ENCODE data around the gene CPNE4. TPM values are rescaled to one million over a fixed set of nuclear protein-coding genes. Genes with fewer than 3 reads are reported as not detected.
"Not testable (repeated sequence)": the region's sequence is repeated elsewhere in the genome, so short reads cannot be mapped to it uniquely, and the experiment has no call there.

Gene CPNE4
- total RNA-seq, 2 experiments from 2014 or later, result not detected

GRCh38 chr3:131914090-131914691, 120.6 kb downstream of the CPNE4 start:
- Mint-ChIP-seq H3K9me3 (no peaks in the 10 kb centered on the region), H3K36me3 (ENCODE audit: low read depth) (no peaks in the 10 kb centered on the region), H3K27me3 (no peaks in the 10 kb centered on the region), H3K4me3 (no peak overlapping the region), H3K27ac (no peak overlapping the region), H3K4me1 (no peaks in the 10 kb centered on the region)
- POLR2A ChIA-PET, result no interaction called here
- CTCF ChIA-PET, result no interaction called here
- no peak for DNase-seq

- ChIA-PET POLR2A (no interaction called here), CTCF (no interaction called here)
- no peaks in the 10 kb centered on the region for H3K4me1 Mint-ChIP-seq
- H3K27me3 Mint-ChIP-seq, result no peaks in the 10 kb centered on the region
- no peaks in the 10 kb centered on the region for H3K36me3 Mint-ChIP-seq (ENCODE audit: low read depth)
- no peaks in the 10 kb centered on the region for H3K9me3 Mint-ChIP-seq
- no peak overlapping the region for H3K27ac Mint-ChIP-seq
- DNase-seq, result no peak
- H3K4me3 Mint-ChIP-seq, result no peak overlapping the region
These were observed 122.6 kb downstream of the CPNE4 start for GRCh38 chr3:131912255-131912654.

- CTCF ChIA-PET, result no interaction called here
- Mint-ChIP-seq H3K27me3 (peaks cover 2% of the 10 kb centered on the region), H3K4me3 (no peak overlapping the region), H3K9me3 (no peaks in the 10 kb centered on the region), H3K27ac (no peak overlapping the region), H3K36me3 (ENCODE audit: low read depth) (no peaks in the 10 kb centered on the region), H3K4me1 (no peaks in the 10 kb centered on the region)
- no peak for DNase-seq
- POLR2A ChIA-PET, result no interaction called here
These were observed 127.0 kb downstream of the CPNE4 start for GRCh38 chr3:131907796-131908195.

- no peaks in the 10 kb centered on the region for H3K9me3 Mint-ChIP-seq
- H3K4me3 Mint-ChIP-seq, result no peak overlapping the region
- no peaks in the 10 kb centered on the region for H3K4me1 Mint-ChIP-seq
- H3K36me3 Mint-ChIP-seq (ENCODE audit: low read depth), result no peaks in the 10 kb centered on the region
- CTCF ChIA-PET, result no interaction called here
- DNase-seq, result no peak
- no peak overlapping the region for H3K27ac Mint-ChIP-seq
- POLR2A ChIA-PET, result no interaction called here
- peaks cover 2% of the 10 kb centered on the region for H3K27me3 Mint-ChIP-seq
These were observed 130.8 kb downstream of the CPNE4 start for GRCh38 chr3:131903988-131904415.

- H3K27me3 Mint-ChIP-seq, result peaks cover 6% of the 10 kb centered on the region
- H3K27ac Mint-ChIP-seq, result no peak overlapping the region
- CTCF ChIA-PET, result no interaction called here
These were observed 133.1 kb downstream of the CPNE4 start for GRCh38 chr3:131901686-131902085.

GRCh38 chr3:131900891-131901290, 133.9 kb downstream of the CPNE4 start:
- ChIA-PET CTCF (no interaction called here), POLR2A (no interaction called here)
- DNase-seq, result no peak
- H3K4me3 Mint-ChIP-seq, result no peak overlapping the region
- H3K27ac Mint-ChIP-seq, result no peak overlapping the region
- no peaks in the 10 kb centered on the region for H3K4me1 Mint-ChIP-seq
- H3K36me3 Mint-ChIP-seq (ENCODE audit: low read depth), result no peaks in the 10 kb centered on the region
- H3K27me3 Mint-ChIP-seq, result peaks cover 6% of the 10 kb centered on the region
- no peaks in the 10 kb centered on the region for H3K9me3 Mint-ChIP-seq

More at GRCh38 chr3:131901686-131902085, 133.1 kb downstream of the CPNE4 start:
- POLR2A ChIA-PET, result no interaction called here
- no peaks in the 10 kb centered on the region for H3K9me3 Mint-ChIP-seq
- no peak overlapping the region for H3K4me3 Mint-ChIP-seq
- no peaks in the 10 kb centered on the region for H3K4me1 Mint-ChIP-seq
- H3K36me3 Mint-ChIP-seq (ENCODE audit: low read depth), result no peaks in the 10 kb centered on the region
- no peak for DNase-seq

- Mint-ChIP-seq H3K27ac (no peak overlapping the region), H3K27me3 (peaks cover 6% of the 10 kb centered on the region), H3K4me1 (no peaks in the 10 kb centered on the region), H3K4me3 (no peak overlapping the region), H3K9me3 (no peaks in the 10 kb centered on the region), H3K36me3 (ENCODE audit: low read depth) (no peaks in the 10 kb centered on the region)
- POLR2A ChIA-PET, result no interaction called here
- CTCF ChIA-PET, result no interaction called here
- no peak for DNase-seq
These were observed 135.8 kb downstream of the CPNE4 start for GRCh38 chr3:131899021-131899420.

GRCh38 chr3:131898346-131898745, 136.5 kb downstream of the CPNE4 start:
- DNase-seq, result no peak
- no peaks in the 10 kb centered on the region for H3K36me3 Mint-ChIP-seq (ENCODE audit: low read depth)
- H3K9me3 Mint-ChIP-seq, result no peaks in the 10 kb centered on the region
- H3K4me3 Mint-ChIP-seq, result no peak overlapping the region
- H3K4me1 Mint-ChIP-seq, result no peaks in the 10 kb centered on the region
- ChIA-PET POLR2A (no interaction called here), CTCF (no interaction called here)
- peaks cover 6% of the 10 kb centered on the region for H3K27me3 Mint-ChIP-seq
- H3K27ac Mint-ChIP-seq, result no peak overlapping the region

GRCh38 chr3:131896285-131896684, 138.5 kb downstream of the CPNE4 start:
- Mint-ChIP-seq H3K9me3 (no peaks in the 10 kb centered on the region), H3K4me3 (no peak overlapping the region), H3K27ac (no peak overlapping the region), H3K36me3 (ENCODE audit: low read depth) (no peaks in the 10 kb centered on the region), H3K27me3 (peaks cover 6% of the 10 kb centered on the region), H3K4me1 (no peaks in the 10 kb centered on the region)
- DNase-seq, result no peak
- POLR2A ChIA-PET, result no interaction called here
- CTCF ChIA-PET, result interaction anchor here (0.7 kb wide), 2 partner anchors 61 to 328 kb away, joined by 5 to 6 read pairs; no protein-coding TSS in a partner anchor

- POLR2A ChIA-PET, result no interaction called here
- Mint-ChIP-seq H3K27me3 (peaks cover 6% of the 10 kb centered on the region), H3K4me1 (no peaks in the 10 kb centered on the region), H3K4me3 (no peak overlapping the region), H3K27ac (no peak overlapping the region), H3K9me3 (no peaks in the 10 kb centered on the region), H3K36me3 (ENCODE audit: low read depth) (no peaks in the 10 kb centered on the region)
- CTCF ChIA-PET, result interaction anchor here (0.7 kb wide), 2 partner anchors 62 to 327 kb away, joined by 5 to 6 read pairs; no protein-coding TSS in a partner anchor
- DNase-seq, result no peak
These were observed 139.0 kb downstream of the CPNE4 start for GRCh38 chr3:131895766-131896165.

GRCh38 chr3:131892331-131892730, 142.5 kb downstream of the CPNE4 start:
- Mint-ChIP-seq H3K4me1 (no peaks in the 10 kb centered on the region), H3K27ac (no peak overlapping the region), H3K4me3 (no peak overlapping the region), H3K36me3 (ENCODE audit: low read depth) (no peaks in the 10 kb centered on the region), H3K9me3 (no peaks in the 10 kb centered on the region), H3K27me3 (peaks cover 1% of the 10 kb centered on the region)
- POLR2A ChIA-PET, result no interaction called here
- DNase-seq, result no peak
- CTCF ChIA-PET, result no interaction called here

GRCh38 chr3:131885871-131886270, 148.9 kb downstream of the CPNE4 start:
- H3K36me3 Mint-ChIP-seq (ENCODE audit: low read depth); POLR2A ChIA-PET; CTCF ChIA-PET; H3K4me1 Mint-ChIP-seq; DNase-seq; H3K9me3 Mint-ChIP-seq; H3K27ac Mint-ChIP-seq; H3K4me3 Mint-ChIP-seq; H3K27me3 Mint-ChIP-seq: not testable (repeated sequence)

- no peak for DNase-seq
- H3K36me3 Mint-ChIP-seq (ENCODE audit: low read depth), result no peaks in the 10 kb centered on the region
These were observed 151.0 kb downstream of the CPNE4 start for GRCh38 chr3:131883711-131884407.

GRCh38 chr3:131883086-131883485, 151.7 kb downstream of the CPNE4 start:
- Mint-ChIP-seq H3K4me1 (no peaks in the 10 kb centered on the region), H3K9me3 (no peaks in the 10 kb centered on the region)
- POLR2A ChIA-PET, result no interaction called here

More at GRCh38 chr3:131883711-131884407, 151.0 kb downstream of the CPNE4 start:
- POLR2A ChIA-PET, result no interaction called here
- H3K27ac Mint-ChIP-seq, result no peak overlapping the region
- no peaks in the 10 kb centered on the region for H3K9me3 Mint-ChIP-seq
- no peaks in the 10 kb centered on the region for H3K4me1 Mint-ChIP-seq
- no peak overlapping the region for H3K4me3 Mint-ChIP-seq
- CTCF ChIA-PET, result no interaction called here
- H3K27me3 Mint-ChIP-seq, result no peaks in the 10 kb centered on the region

More at GRCh38 chr3:131883086-131883485, 151.7 kb downstream of the CPNE4 start:
- Mint-ChIP-seq H3K4me3 (no peak overlapping the region), H3K36me3 (ENCODE audit: low read depth) (no peaks in the 10 kb centered on the region), H3K27me3 (no peaks in the 10 kb centered on the region), H3K27ac (no peak overlapping the region)
- no peak for DNase-seq
- CTCF ChIA-PET, result no interaction called here
